ENCODE results near the gene TEX264.

TEX264 gene

GRCh38 chr3:51717947-51718346, 46.9 kb downstream of the TEX264 start:
- Histone ChIP-seq H3K27me3 (replicated peaks in 2 of 5; ENCODE audit: control insufficient read depth in 4 of 5, insufficient read depth in 5 of 5, low read length in 4 of 5) (no peaks in the 10 kb centered on the region), H3K4me3 (ENCODE audit: control insufficient read depth in 1 of 7, extremely low read depth in 1 of 7, insufficient read depth in 4 of 7, low read depth in 2 of 7, low read length in 6 of 7) (no peak overlapping the region), H3K27ac (ENCODE audit: insufficient read depth in 1 of 2, low read depth in 1 of 2, low read length in 2 of 2, poor library complexity in 1 of 2, severe bottlenecking in 2 of 2) (no peak overlapping the region), H3K36me3 (ENCODE audit: control insufficient read depth in 4 of 4, insufficient read depth in 4 of 4, low read length in 3 of 4) (no peaks in the 10 kb centered on the region), H3K9me3 (ENCODE audit: control extremely low read depth in 1 of 5, control insufficient read depth in 4 of 5, insufficient read depth in 2 of 5, low read depth in 1 of 5, low read length in 4 of 5) (no peaks in the 10 kb centered on the region), H3K4me1 (ENCODE audit: control extremely low read depth in 1 of 4, control insufficient read depth in 4 of 4, insufficient read depth in 4 of 4, low read length in 3 of 4) (peaks cover 0 to 17% (median 13%) of the 10 kb centered on the region in 4 experiments)
- no peak for DNase-seq
- CTCF ChIA-PET, result interaction anchor here (0.8 to 1.7 kb wide), 5 partner anchors 10 to 78 kb away, joined by 3 to 5 read pairs (median 3); no protein-coding TSS in a partner anchor
- POLR2A ChIA-PET, result no interaction called here
- WGBS (ENCODE audit: insufficient coverage), result 75% methylated on average over 7 of the region's 7 CpGs

- H3K4me3 ChIP-seq (ENCODE audit: control insufficient read depth in 1 of 7, extremely low read depth in 1 of 7, insufficient read depth in 4 of 7, low read depth in 2 of 7, low read length in 6 of 7), result no peak overlapping the region
- DNase-seq, result peak; percentile 56 to 78 (median 76)
- no peaks in the 10 kb centered on the region for H3K27me3 ChIP-seq (replicated peaks in 2 of 5; ENCODE audit: control insufficient read depth in 4 of 5, insufficient read depth in 5 of 5, low read length in 4 of 5)
- 54% methylated on average over 16 of the region's 16 CpGs for WGBS (ENCODE audit: insufficient coverage)
- CTCF ChIA-PET, result interaction anchor here (0.9 to 2.0 kb wide), 14 partner anchors 9 to 113 kb away, joined by 3 to 6 read pairs (median 4); no protein-coding TSS in a partner anchor
- POLR2A ChIA-PET, result no interaction called here
- H3K9me3 ChIP-seq (ENCODE audit: control extremely low read depth in 1 of 5, control insufficient read depth in 4 of 5, insufficient read depth in 2 of 5, low read depth in 1 of 5, low read length in 4 of 5), result no peaks in the 10 kb centered on the region
- no peaks in the 10 kb centered on the region for H3K36me3 ChIP-seq (ENCODE audit: control insufficient read depth in 4 of 4, insufficient read depth in 4 of 4, low read length in 3 of 4)
- H3K27ac ChIP-seq (ENCODE audit: insufficient read depth in 1 of 2, low read depth in 1 of 2, low read length in 2 of 2, poor library complexity in 1 of 2, severe bottlenecking in 2 of 2), result no peak overlapping the region
- peaks cover 0 to 17% (median 13%) of the 10 kb centered on the region in 4 experiments for H3K4me1 ChIP-seq (ENCODE audit: control extremely low read depth in 1 of 4, control insufficient read depth in 4 of 4, insufficient read depth in 4 of 4, low read length in 3 of 4)
These were observed 47.7 kb downstream of the TEX264 start for GRCh38 chr3:51718547-51719409.

GRCh38 chr3:51719410-51720025, 48.5 kb downstream of the TEX264 start:
- no peaks in the 10 kb centered on the region for H3K27me3 ChIP-seq (replicated peaks in 2 of 5; ENCODE audit: control insufficient read depth in 4 of 5, insufficient read depth in 5 of 5, low read length in 4 of 5)
- H3K9me3 ChIP-seq (ENCODE audit: control extremely low read depth in 1 of 5, control insufficient read depth in 4 of 5, insufficient read depth in 2 of 5, low read depth in 1 of 5, low read length in 4 of 5), result no peaks in the 10 kb centered on the region
- WGBS (ENCODE audit: insufficient coverage), result 100% methylated on average over 2 of the region's 5 CpGs
- peak in 1 of 3 donors; percentile 9 for DNase-seq
- ChIA-PET POLR2A (no interaction called here), CTCF (interaction anchor here (0.9 to 2.0 kb wide), 13 partner anchors 10 to 113 kb away, joined by 3 to 6 read pairs (median 4); no protein-coding TSS in a partner anchor)
- peaks cover 0 to 17% (median 13%) of the 10 kb centered on the region in 4 experiments for H3K4me1 ChIP-seq (ENCODE audit: control extremely low read depth in 1 of 4, control insufficient read depth in 4 of 4, insufficient read depth in 4 of 4, low read length in 3 of 4)
- H3K27ac ChIP-seq (ENCODE audit: insufficient read depth in 1 of 2, low read depth in 1 of 2, low read length in 2 of 2, poor library complexity in 1 of 2, severe bottlenecking in 2 of 2), result no peak overlapping the region
- no peaks in the 10 kb centered on the region for H3K36me3 ChIP-seq (ENCODE audit: control insufficient read depth in 4 of 4, insufficient read depth in 4 of 4, low read length in 3 of 4)
- H3K4me3 ChIP-seq (ENCODE audit: control insufficient read depth in 1 of 7, extremely low read depth in 1 of 7, insufficient read depth in 4 of 7, low read depth in 2 of 7, low read length in 6 of 7), result no peak overlapping the region

GRCh38 chr3:51720292-51721061, 49.4 kb downstream of the TEX264 start:
- H3K36me3 ChIP-seq (ENCODE audit: control insufficient read depth in 4 of 4, insufficient read depth in 4 of 4, low read length in 3 of 4), result no peaks in the 10 kb centered on the region
- H3K4me1 ChIP-seq (ENCODE audit: control extremely low read depth in 1 of 4, control insufficient read depth in 4 of 4, insufficient read depth in 4 of 4, low read length in 3 of 4), result peaks cover 0 to 17% (median 13%) of the 10 kb centered on the region in 4 experiments
- WGBS (ENCODE audit: insufficient coverage), result 98% methylated on average over 10 of the region's 12 CpGs
- ChIA-PET POLR2A (no interaction called here), CTCF (interaction anchor here (1.0 to 2.0 kb wide), 4 partner anchors 11 to 29 kb away, joined by 3 to 6 read pairs (median 4); no protein-coding TSS in a partner anchor)
- H3K27me3 ChIP-seq (replicated peaks in 2 of 5; ENCODE audit: control insufficient read depth in 4 of 5, insufficient read depth in 5 of 5, low read length in 4 of 5), result no peaks in the 10 kb centered on the region
- no peaks in the 10 kb centered on the region for H3K9me3 ChIP-seq (ENCODE audit: control extremely low read depth in 1 of 5, control insufficient read depth in 4 of 5, insufficient read depth in 2 of 5, low read depth in 1 of 5, low read length in 4 of 5)
- no peak overlapping the region for H3K27ac ChIP-seq (ENCODE audit: insufficient read depth in 1 of 2, low read depth in 1 of 2, low read length in 2 of 2, poor library complexity in 1 of 2, severe bottlenecking in 2 of 2)
- no peak overlapping the region for H3K4me3 ChIP-seq (ENCODE audit: control insufficient read depth in 1 of 7, extremely low read depth in 1 of 7, insufficient read depth in 4 of 7, low read depth in 2 of 7, low read length in 6 of 7)
- DNase-seq, result no peak

- peaks cover 0 to 17% (median 13%) of the 10 kb centered on the region in 4 experiments for H3K4me1 ChIP-seq (ENCODE audit: control extremely low read depth in 1 of 4, control insufficient read depth in 4 of 4, insufficient read depth in 4 of 4, low read length in 3 of 4)
- POLR2A ChIA-PET, result no interaction called here
- CTCF ChIA-PET, result interaction anchor here (1.0 to 1.9 kb wide), 3 partner anchors 12 to 29 kb away, joined by 3 to 6 read pairs (median 4); no protein-coding TSS in a partner anchor
- peak in 2 of 3 donors; percentile 5 to 17 for DNase-seq
- no peaks in the 10 kb centered on the region for H3K36me3 ChIP-seq (ENCODE audit: control insufficient read depth in 4 of 4, insufficient read depth in 4 of 4, low read length in 3 of 4)
- WGBS (ENCODE audit: insufficient coverage), result 78% methylated on average over 5 of the region's 8 CpGs
- H3K9me3 ChIP-seq (ENCODE audit: control extremely low read depth in 1 of 5, control insufficient read depth in 4 of 5, insufficient read depth in 2 of 5, low read depth in 1 of 5, low read length in 4 of 5), result no peaks in the 10 kb centered on the region
- H3K27ac ChIP-seq (ENCODE audit: insufficient read depth in 1 of 2, low read depth in 1 of 2, low read length in 2 of 2, poor library complexity in 1 of 2, severe bottlenecking in 2 of 2), result no peak overlapping the region
- no peaks in the 10 kb centered on the region for H3K27me3 ChIP-seq (replicated peaks in 2 of 5; ENCODE audit: control insufficient read depth in 4 of 5, insufficient read depth in 5 of 5, low read length in 4 of 5)
- no peak overlapping the region for H3K4me3 ChIP-seq (ENCODE audit: control insufficient read depth in 1 of 7, extremely low read depth in 1 of 7, insufficient read depth in 4 of 7, low read depth in 2 of 7, low read length in 6 of 7)
These were observed 50.2 kb downstream of the TEX264 start for GRCh38 chr3:51721062-51721745.

- CTCF ChIA-PET, result no interaction called here
- peak in 2 of 3 donors; percentile 7 to 13 for DNase-seq
- H3K27me3 ChIP-seq (replicated peaks in 2 of 5; ENCODE audit: control insufficient read depth in 4 of 5, insufficient read depth in 5 of 5, low read length in 4 of 5), result no peaks in the 10 kb centered on the region
- no peaks in the 10 kb centered on the region for H3K9me3 ChIP-seq (ENCODE audit: control extremely low read depth in 1 of 5, control insufficient read depth in 4 of 5, insufficient read depth in 2 of 5, low read depth in 1 of 5, low read length in 4 of 5)
- H3K27ac ChIP-seq (ENCODE audit: insufficient read depth in 1 of 2, low read depth in 1 of 2, low read length in 2 of 2, poor library complexity in 1 of 2, severe bottlenecking in 2 of 2), result no peak overlapping the region
- WGBS (ENCODE audit: insufficient coverage), result 75% methylated on average over 1 of the region's 4 CpGs
- H3K4me3 ChIP-seq (ENCODE audit: control insufficient read depth in 1 of 7, extremely low read depth in 1 of 7, insufficient read depth in 4 of 7, low read depth in 2 of 7, low read length in 6 of 7), result no peak overlapping the region
- H3K36me3 ChIP-seq (ENCODE audit: control insufficient read depth in 4 of 4, insufficient read depth in 4 of 4, low read length in 3 of 4), result no peaks in the 10 kb centered on the region
- POLR2A ChIA-PET, result interaction anchor here (0.6 kb wide), 1 partner anchor 59 kb away, joined by 3 read pairs; no protein-coding TSS in a partner anchor
- H3K4me1 ChIP-seq (ENCODE audit: control extremely low read depth in 1 of 4, control insufficient read depth in 4 of 4, insufficient read depth in 4 of 4, low read length in 3 of 4), result peaks cover 0 to 17% (median 13%) of the 10 kb centered on the region in 4 experiments
These were observed 51.3 kb downstream of the TEX264 start for GRCh38 chr3:51722362-51722761.

Data from common myeloid progenitor, CD34-positive (primary cell).